Fibroblast of pulmonary artery (primary cell): ENCODE results near the gene HBE1.

ENCODE experiments used
- DNase-seq: peaks from one replicate; pipeline ENCODE4 v3.0.0-alpha.2; 2010; ENCODE audit warnings: low read depth
- H3K4me3 ChIP-seq: replicated peaks from 2 replicates; pipeline ENCODE4 v1.5.1; 2011; ENCODE audit warnings: low read depth, mild to moderate bottlenecking, control low read depth, low read length, moderate library complexity
- CTCF ChIP-seq: IDR thresholded peaks from 2 replicates; pipeline ENCODE4 v1.5.1; 2011; ENCODE audit warnings: mild to moderate bottlenecking, control low read depth, low read length, inconsistent platforms; ENCODE audit errors: missing control alignments

The HBE1 gene

GRCh38 chr11:5223146-5223545 is 46.6 kb downstream of the HBE1 start:
- no peak for TF ChIP-seq CTCF
- no peak overlapping the region for H3K4me3 ChIP-seq
- no peak for DNase-seq
